DMS153 treated with DMSO at 0.1 percent for 48 hours (cell line): ENCODE results near the gene ILKAP.

ENCODE experiments used
- DNase-seq: peaks from one replicate; lab custom pipeline; 2025; ENCODE audit not compliant: unreplicated experiment; lab: John Stamatoyannopoulos, UW

The ILKAP gene

GRCh38 chr2:238138331-238139195, 64.9 kb downstream of the ILKAP start, which contains the start of gene KLHL30:
KLHL30 (plus strand) TSS chr2:238138668; CDS start chr2:238140755, 2,087 bp downstream.
- no peak for DNase-seq

GRCh38 chr2:238137885-238138284, 65.6 kb downstream of the ILKAP start:
- no peak for DNase-seq

- no peak for DNase-seq
These were observed 66.5 kb downstream of the ILKAP start for GRCh38 chr2:238136820-238137537.

- no peak for DNase-seq
These were observed 67.8 kb downstream of the ILKAP start for GRCh38 chr2:238135601-238136150.

GRCh38 chr2:238134393-238134785, 69.1 kb downstream of the ILKAP start:
- DNase-seq = no peak

- DNase-seq = no peak
These were observed 69.7 kb downstream of the ILKAP start for GRCh38 chr2:238133499-238134392.

GRCh38 chr2:238132463-238133450, 70.7 kb downstream of the ILKAP start:
- no peak for DNase-seq

- DNase-seq = no peak
These were observed 71.6 kb downstream of the ILKAP start for GRCh38 chr2:238131761-238132462.

- no peak for DNase-seq
These were observed 72.5 kb downstream of the ILKAP start for GRCh38 chr2:238130696-238131628.

GRCh38 chr2:238130111-238130695, 73.3 kb downstream of the ILKAP start:
- no peak for DNase-seq

GRCh38 chr2:238129166-238130010, 74.1 kb downstream of the ILKAP start:
- no peak for DNase-seq

- no peak for DNase-seq
These were observed 74.9 kb downstream of the ILKAP start for GRCh38 chr2:238128534-238129001.

GRCh38 chr2:238128061-238128440, 75.4 kb downstream of the ILKAP start:
- no peak for DNase-seq

- no peak for DNase-seq
These were observed 76.1 kb downstream of the ILKAP start for GRCh38 chr2:238127165-238128060.

- no peak for DNase-seq
These were observed 76.7 kb downstream of the ILKAP start for GRCh38 chr2:238126775-238127164.

- no peak for DNase-seq
These were observed 77.2 kb downstream of the ILKAP start for GRCh38 chr2:238126338-238126737.
